ENCODE data around the gene GASK1A.
A peak's percentile ranks its signal among the peaks of the same experiment; 100 is the strongest.
"Not testable (repeated sequence)": the region's sequence is repeated elsewhere in the genome, so short reads cannot be mapped to it uniquely, and the experiment has no call there.

GASK1A gene

GRCh38 chr3:42979044-42979972, at the start of gene GASK1A:
Gene GASK1A, plus strand, starts transcription at chr3:42979311. Its CDS starts 332 bp downstream, at chr3:42979643.
- no peak for DNase-seq

DNA sequence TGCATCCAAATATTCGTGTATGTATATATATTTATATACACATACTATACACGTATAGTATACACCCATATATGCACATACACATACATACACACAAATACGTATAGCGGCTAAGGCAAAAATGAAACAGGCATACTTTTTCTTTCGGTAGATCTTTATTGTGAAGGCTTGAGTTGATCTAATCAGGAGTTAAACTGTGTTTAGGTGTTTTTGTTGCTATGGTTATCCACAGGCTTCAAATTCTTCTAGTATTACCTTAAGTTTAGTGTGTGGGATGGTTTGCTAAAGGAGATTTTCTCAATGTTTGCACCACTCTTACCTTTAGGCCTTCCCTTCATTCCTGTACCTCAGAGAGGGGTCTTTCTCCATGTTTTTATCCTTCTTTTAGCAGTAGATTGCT, 45.0 kb upstream of the GASK1A start:
- DNase-seq, result no peak

- DNase-seq, result no peak
Measured at GRCh38 chr3:42934910-42935309, 44.2 kb upstream of the GASK1A start.

- DNase-seq, result no peak
Measured at GRCh38 chr3:42935472-42935871, 43.6 kb upstream of the GASK1A start.

DNA sequence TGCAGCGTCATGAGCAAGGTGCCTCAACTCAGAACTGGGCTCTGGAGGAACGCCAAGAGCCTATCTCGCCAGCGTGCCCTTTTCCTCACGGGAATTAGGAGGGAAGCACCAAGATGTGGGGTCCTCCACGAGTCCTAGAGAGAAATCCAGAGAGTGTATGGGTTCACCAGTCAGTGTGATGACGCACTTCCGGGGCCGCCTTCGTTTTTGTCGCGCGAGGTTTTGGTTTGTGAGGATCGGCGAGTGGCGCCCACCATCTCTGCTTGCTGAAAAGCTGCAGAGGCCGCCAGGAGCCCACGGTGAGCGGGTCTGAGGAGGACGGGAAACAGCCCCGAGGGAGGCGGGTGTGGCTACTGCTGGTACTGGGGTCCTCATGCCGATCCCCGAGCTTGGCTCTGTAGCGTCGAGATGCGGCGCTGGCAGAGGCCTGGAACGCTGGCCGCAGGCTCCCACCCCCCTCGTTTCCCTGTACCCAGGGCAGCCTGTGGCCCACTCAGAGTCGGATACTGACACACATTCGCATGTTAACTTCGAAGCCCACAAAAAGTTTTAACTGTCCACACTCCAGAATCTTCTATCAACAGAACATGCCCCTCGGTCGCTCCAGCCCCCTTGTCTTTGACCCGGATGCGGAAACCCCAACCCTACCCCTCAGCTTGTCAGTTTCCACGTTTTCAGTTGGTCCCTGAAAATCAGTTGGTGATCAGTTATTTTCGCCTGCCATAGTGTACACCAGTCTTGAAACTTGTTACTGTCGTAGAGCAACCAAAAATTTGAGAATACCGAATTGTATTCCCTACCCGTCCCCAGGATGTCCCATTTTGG, 42.7 kb upstream of the GASK1A start:
- no peak for DNase-seq

- no peak for DNase-seq
Measured at GRCh38 chr3:42937334-42937733, 41.8 kb upstream of the GASK1A start.

- no peak for DNase-seq
Measured at GRCh38 chr3:42942693-42943092, 36.4 kb upstream of the GASK1A start.

- DNase-seq, result no peak
Measured at GRCh38 chr3:42946050-42946449, 33.1 kb upstream of the GASK1A start.

- DNase-seq, result no peak
Measured at GRCh38 chr3:42957573-42957972, 21.5 kb upstream of the GASK1A start.

GRCh38 chr3:42960282-42960681, 18.8 kb upstream of the GASK1A start:
- DNase-seq, result no peak

GRCh38 chr3:42960786-42961185, 18.3 kb upstream of the GASK1A start:
- DNase-seq, result no peak

DNA sequence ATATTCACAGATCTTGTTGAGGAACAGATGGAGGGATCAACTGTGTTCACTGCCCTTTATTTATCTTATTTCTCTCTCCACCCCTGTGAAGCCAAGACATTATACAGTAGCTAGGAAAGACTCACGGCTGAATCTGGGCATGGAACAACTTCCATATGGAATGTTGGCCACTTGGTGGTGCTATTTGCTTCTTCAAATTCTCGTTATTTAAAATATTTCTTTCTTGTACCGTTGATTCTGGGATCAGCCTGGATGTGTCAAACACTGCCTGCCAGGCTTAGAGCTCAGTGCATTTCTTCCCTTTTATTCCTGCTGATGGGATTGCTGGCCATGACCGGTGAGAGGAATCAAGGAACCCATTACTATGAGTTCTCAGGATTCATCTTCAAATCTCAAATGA, 17.5 kb upstream of the GASK1A start:
- DNase-seq, result peak; percentile 17 to 29

DNA sequence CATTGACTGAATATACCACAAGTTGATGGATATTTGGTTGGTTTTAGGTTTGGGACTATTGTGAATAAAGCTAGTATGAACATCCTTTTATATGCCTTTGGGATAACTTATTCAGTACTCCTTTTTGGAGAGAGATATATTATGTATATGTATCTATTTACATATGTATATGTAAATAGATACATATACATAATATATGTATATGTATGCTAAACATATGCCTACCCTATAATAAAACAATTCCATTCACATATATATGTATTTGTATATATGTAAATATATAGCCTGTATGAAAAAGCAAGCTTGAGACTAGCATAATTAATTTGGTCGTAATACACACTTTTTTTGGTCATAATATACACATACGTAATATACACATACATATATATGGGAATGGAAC, 15.8 kb upstream of the GASK1A start:
- no peak for DNase-seq

GRCh38 chr3:42964266-42964665, 14.8 kb upstream of the GASK1A start:
- DNase-seq, result no peak

- no peak for DNase-seq
Measured at GRCh38 chr3:42970557-42970956, 8.6 kb upstream of the GASK1A start.

GRCh38 chr3:42970976-42971772, 7.9 kb upstream of the GASK1A start:
- DNase-seq, result no peak

DNA sequence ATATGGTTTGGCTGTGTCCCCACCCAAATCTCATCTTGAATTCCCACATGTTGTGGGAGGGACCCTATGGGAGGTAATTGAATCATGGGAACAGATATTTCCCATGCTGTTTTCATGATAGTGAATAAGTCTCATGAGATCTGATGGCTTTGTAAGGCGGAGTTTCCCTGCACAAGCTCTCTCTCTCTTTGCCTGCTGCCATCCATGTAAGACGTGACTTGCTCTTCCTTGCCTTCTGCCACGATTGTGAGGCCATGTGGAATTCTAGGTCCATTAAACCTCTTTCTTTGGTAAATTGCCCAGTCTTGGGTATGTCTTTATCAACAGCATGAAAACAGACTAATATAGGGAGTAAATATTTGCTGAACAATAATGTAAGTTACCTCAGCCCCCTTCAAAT, 4.2 kb upstream of the GASK1A start:
- DNase-seq, result not testable (repeated sequence)

GRCh38 chr3:42975456-42975855, 3.7 kb upstream of the GASK1A start:
- DNase-seq, result no peak

DNA sequence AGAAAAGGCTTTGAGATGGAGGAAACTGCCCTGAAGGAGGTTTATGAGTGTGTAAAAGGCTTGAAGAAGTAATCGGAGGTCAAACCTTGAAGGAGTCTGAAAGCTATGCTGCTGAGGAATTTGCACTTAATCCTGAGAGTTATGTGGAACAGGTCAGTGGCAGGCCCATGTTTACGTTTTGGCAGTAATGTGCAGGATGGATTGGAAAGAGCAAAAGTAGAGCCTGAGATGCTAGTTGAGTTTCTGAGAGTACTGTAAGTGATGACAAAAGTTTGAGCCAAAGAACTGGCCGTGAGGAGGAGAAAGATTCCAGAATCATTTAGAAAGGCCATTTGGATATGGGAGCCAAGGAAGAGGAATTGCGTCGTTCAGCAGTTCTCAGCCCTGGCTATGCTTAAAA, 3.2 kb upstream of the GASK1A start:
- no peak for DNase-seq

GRCh38 chr3:42980209-42980608, 1.1 kb downstream of the GASK1A start:
- no peak for DNase-seq

DNA sequence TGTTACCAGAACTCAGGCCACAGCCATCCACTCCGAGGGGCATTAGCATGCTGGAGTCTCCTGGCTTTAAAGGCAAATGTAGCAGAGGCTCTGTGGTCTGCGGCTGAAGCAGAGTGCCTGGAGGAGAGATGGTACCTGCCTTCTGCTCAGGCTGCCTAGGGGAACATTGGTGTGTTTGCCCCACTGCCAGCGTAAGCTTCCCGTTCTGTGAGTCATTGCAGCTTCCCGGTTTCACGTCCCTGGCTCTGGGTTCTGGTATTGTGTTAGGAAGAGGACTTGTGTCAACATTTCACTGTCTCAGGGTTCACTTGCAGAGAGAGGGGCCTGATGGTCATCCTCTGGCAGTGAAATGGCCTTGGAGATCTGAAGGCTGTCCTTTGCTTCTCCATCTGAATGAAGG, 1.8 kb downstream of the GASK1A start:
- no peak for DNase-seq

DNA sequence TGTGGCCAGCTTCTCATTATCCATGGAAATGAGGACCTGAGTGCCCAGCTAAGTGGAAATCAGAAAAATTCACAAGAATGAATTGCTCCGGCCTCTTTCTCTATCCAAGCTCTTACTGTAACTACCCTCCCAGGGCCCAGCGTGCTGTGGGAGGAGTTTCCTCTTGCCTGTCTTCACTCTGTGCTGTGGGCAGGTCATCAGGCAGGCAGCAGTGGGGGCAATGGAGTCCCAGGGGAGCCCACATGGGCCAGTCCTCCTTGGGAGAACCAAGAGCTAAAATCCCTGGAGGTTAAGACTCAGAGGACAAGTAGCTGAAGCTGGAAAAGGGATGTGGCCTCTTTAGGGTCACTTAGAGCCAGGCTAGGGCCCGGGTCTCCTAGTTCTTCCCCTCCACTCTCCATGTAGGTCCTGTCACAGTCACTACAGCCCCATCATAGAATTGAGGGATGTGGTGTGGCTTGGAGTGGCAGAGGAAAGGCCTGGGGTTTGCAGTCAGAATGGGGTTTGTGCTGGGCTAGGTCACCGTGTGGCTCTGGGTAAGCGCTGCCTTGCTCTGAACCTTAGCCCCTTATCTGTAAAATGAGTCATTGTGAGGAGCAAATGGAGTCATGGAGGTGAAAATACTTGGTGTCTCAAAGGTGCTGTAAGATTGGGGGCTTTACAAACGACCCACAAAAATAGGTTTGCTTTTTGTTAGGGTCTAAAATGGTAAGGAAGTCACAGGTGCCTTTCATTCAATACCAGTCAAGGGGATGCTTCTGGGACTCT, 3.7 kb downstream of the GASK1A start:
- no peak for DNase-seq

Measured in activated CD4-positive, alpha-beta T cell treated with anti-CD3 and anti-CD28 coated beads for 4 hours (primary cell).